Cardiac muscle cell (in vitro differentiated cells and primary cell): ENCODE data around the gene CCDC183. TPM values are rescaled to one million over a fixed set of nuclear protein-coding genes. Genes with fewer than 3 reads are reported as not detected.
"Not testable (repeated sequence)": the region's sequence is repeated elsewhere in the genome, so short reads cannot be mapped to it uniquely, and the experiment has no call there.

Experiments
- DNase-seq, 2 donors: peaks; one replicate each; pipeline versions ENCODE4 v3.0.0 to v3.0.0-alpha.2; 2010 to 2017; ENCODE audit warnings: low read depth in 1 of 2, low spot score in 1 of 2
- H3K27ac ChIP-seq: fragments of 200-600 bp; sonication (generic); 2 replicates; pipeline ENCODE4 v1.5.1; 2016
- H3K27me3 ChIP-seq: fragments of 200-600 bp; sonication (generic); 2 replicates; pipeline ENCODE4 v1.6.0; 2016; ENCODE audit warnings: control low read depth
- H3K36me3 ChIP-seq: fragments of 200-600 bp; sonication (generic); 2 replicates; pipeline ENCODE4 v1.5.1; 2016; ENCODE audit warnings: control low read depth
- H3K4me1 ChIP-seq: fragments of 200-600 bp; sonication (generic); 2 replicates; pipeline ENCODE4 v1.8.1; 2017; ENCODE audit warnings: low read depth, mild to moderate bottlenecking, mixed run types
- H3K4me3 ChIP-seq: fragments of 200-600 bp; sonication (generic); 2 replicates; pipeline ENCODE4 v1.5.1; 2016; ENCODE audit warnings: mild to moderate bottlenecking
- H3K9me3 ChIP-seq: fragments of 200-600 bp; sonication (generic); 2 replicates; pipeline ENCODE4 v1.5.1; 2017; ENCODE audit warnings: low read depth, mild to moderate bottlenecking, control low read depth
- polyA plus RNA-seq: library from polyadenylated mRNA; unstranded; fragments of >200 nt; fragmentation: Nextera tagmentation; extraction: Ambion mirVana; gene quantifications from 2 replicates; pipeline ENCODE4 v1.2.1, GENCODE V29; 2016
- total RNA-seq: library from RNA; depleted of rRNA; stranded (reverse); fragments of >200 nt; gene quantifications from 2 replicates; pipeline ENCODE4 v1.2.3, GENCODE V29; 2016
- TF ChIP-seq, protein P1 (sequence below): IDR thresholded peaks from 2 replicates; pipeline ENCODE4 v1.5.1; 2012; ENCODE audit warnings: low read depth, mild to moderate bottlenecking, low read length

The CCDC183 gene
- total and polyA plus RNA-seq, 2 experiments from 2014 or later: 43.1 to 49.3 TPM

GRCh38 chr9:136784249-136784996, 11.7 kb upstream of the CCDC183 start:
- peak overlapping the region; percentile 90 for H3K27ac ChIP-seq
- TF ChIP-seq, protein P1, sequence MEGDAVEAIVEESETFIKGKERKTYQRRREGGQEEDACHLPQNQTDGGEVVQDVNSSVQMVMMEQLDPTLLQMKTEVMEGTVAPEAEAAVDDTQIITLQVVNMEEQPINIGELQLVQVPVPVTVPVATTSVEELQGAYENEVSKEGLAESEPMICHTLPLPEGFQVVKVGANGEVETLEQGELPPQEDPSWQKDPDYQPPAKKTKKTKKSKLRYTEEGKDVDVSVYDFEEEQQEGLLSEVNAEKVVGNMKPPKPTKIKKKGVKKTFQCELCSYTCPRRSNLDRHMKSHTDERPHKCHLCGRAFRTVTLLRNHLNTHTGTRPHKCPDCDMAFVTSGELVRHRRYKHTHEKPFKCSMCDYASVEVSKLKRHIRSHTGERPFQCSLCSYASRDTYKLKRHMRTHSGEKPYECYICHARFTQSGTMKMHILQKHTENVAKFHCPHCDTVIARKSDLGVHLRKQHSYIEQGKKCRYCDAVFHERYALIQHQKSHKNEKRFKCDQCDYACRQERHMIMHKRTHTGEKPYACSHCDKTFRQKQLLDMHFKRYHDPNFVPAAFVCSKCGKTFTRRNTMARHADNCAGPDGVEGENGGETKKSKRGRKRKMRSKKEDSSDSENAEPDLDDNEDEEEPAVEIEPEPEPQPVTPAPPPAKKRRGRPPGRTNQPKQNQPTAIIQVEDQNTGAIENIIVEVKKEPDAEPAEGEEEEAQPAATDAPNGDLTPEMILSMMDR: peak; percentile 19
- no peak overlapping the region for H3K4me3 ChIP-seq
- no peaks in the 10 kb centered on the region for H3K36me3 ChIP-seq
- H3K9me3 ChIP-seq: no peaks in the 10 kb centered on the region
- H3K4me1 ChIP-seq: peaks cover 42% of the 10 kb centered on the region
- DNase-seq: peak; percentile 46 to 53
- H3K27me3 ChIP-seq: no peaks in the 10 kb centered on the region

GRCh38 chr9:136784997-136785361, 11.2 kb upstream of the CCDC183 start:
- H3K36me3 ChIP-seq: no peaks in the 10 kb centered on the region
- H3K9me3 ChIP-seq: no peaks in the 10 kb centered on the region
- peak in 1 of 2 donors; percentile 32 for DNase-seq
- peak overlapping the region; percentile 90 for H3K27ac ChIP-seq
- no peak overlapping the region for H3K4me3 ChIP-seq
- no peaks in the 10 kb centered on the region for H3K27me3 ChIP-seq
- TF ChIP-seq, protein P1: no peak
- peaks cover 47% of the 10 kb centered on the region for H3K4me1 ChIP-seq

DNA sequence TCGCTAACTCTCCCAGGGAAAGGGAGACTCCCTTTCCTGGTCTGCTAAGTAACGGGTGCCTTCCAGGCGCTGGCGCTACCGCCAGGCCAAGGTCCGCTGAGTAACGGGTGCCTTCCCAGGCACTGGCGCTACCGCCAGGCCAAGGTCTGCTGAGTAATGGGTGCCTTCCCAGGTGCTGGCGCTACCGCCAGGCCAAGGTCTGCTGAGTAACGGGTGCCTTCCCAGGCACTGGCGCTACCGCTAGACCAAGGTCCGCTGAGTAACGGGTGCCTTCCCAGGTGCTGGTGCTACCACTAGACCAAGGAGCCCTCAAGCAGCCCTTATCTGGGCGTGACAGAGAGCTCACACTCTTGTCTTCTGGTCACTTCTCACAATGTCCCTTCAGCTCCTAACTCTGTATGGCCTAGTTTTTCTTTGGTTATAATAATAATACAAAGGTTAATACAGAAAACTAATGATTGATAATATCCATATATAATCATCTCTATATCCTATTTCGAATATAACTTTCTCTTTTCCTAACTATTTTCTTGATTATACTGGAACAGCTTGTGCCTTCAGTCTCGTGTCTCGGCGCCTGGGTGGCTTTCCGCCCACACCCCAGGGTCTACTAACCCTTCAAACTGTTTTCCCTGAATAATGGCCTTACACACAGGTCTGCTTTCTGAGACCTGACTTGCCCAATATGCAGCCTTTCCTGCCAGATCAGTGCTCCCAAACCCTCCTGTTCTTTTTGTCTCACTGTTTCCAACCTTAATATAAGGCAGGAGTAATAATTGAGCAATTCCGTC, 10.4 kb upstream of the CCDC183 start:
- not testable (repeated sequence) for DNase-seq, H3K9me3 ChIP-seq, H3K27me3 ChIP-seq, H3K36me3 ChIP-seq, H3K4me3 ChIP-seq
- peaks cover 53% of the 10 kb centered on the region for H3K4me1 ChIP-seq
- H3K27ac ChIP-seq: peak overlapping the region; percentile 90

- H3K4me1 ChIP-seq: peaks cover 53% of the 10 kb centered on the region
- TF ChIP-seq, protein P1: no peak
- H3K9me3 ChIP-seq: no peaks in the 10 kb centered on the region
- no peak overlapping the region for H3K4me3 ChIP-seq
- no peaks in the 10 kb centered on the region for H3K27me3 ChIP-seq
- DNase-seq: no peak
- no peaks in the 10 kb centered on the region for H3K36me3 ChIP-seq
- H3K27ac ChIP-seq: peak overlapping the region; percentile 90
Measured at GRCh38 chr9:136786451-136786850, 9.7 kb upstream of the CCDC183 start.

DNA sequence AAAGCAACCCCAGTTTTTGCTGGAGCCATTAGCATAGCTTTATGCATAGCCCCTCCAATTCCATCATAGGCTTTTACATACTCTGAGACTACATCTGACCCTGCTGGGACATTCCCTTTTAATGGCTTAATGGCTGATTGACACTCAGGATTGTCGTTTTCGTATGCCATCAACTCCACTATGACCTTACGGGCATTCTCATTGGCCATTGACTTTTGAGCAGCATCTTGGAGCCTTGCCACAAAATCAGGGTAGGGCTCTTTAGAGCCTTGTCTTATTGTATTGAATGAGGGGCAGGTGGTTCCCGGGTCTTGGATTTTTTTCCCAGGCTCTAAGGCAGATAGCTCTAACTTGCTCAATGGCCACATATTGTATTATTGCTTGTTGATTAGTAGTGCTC, 9.2 kb upstream of the CCDC183 start:
- not testable (repeated sequence) for H3K27me3 ChIP-seq, DNase-seq, H3K4me3 ChIP-seq, H3K27ac ChIP-seq, H3K36me3 ChIP-seq, H3K9me3 ChIP-seq
- H3K4me1 ChIP-seq: peaks cover 54% of the 10 kb centered on the region

DNA sequence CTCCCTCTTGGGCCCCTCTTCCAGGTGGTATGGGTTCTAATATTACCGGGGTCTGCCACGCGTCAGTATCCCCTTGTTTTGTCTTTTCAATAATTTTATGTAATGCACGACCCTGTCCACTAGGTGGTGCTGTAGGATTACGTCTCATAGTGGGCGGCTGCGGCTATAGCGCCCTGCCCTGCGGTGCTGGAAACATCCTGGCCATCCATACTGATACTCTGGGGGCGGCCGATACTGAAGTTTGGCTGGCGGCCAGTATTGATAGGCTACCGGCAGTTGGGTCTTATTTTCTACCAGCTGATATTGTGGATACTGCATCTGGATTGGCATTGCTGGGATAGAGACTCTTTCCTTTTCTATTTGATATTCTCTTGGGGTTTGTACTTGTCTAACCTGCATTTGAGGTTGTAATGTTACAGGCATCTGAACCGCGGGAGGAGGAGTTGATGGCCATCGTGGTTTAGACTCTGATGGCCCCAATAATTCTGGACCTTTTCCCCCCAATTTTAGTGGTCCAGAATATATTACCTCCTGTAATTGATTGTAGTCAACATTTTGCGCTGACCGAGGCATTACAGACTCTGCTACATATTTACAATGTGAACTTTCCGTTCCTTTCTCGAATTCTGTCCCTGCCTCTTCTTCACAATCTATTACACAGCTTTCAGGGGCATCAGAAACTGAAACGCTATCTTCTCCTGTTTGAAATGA, 8.3 kb upstream of the CCDC183 start:
- TF ChIP-seq, protein P1: peak; percentile 65
- peaks cover 59% of the 10 kb centered on the region for H3K4me1 ChIP-seq
- H3K4me3 ChIP-seq: no peak overlapping the region
- no peaks in the 10 kb centered on the region for H3K27me3 ChIP-seq
- H3K27ac ChIP-seq: peak overlapping the region; percentile 97
- DNase-seq: peak; percentile 69 to 86
- no peaks in the 10 kb centered on the region for H3K9me3 ChIP-seq
- no peaks in the 10 kb centered on the region for H3K36me3 ChIP-seq

GRCh38 chr9:136788644-136789522, 7.3 kb upstream of the CCDC183 start:
- H3K36me3 ChIP-seq, H3K4me3 ChIP-seq, H3K27me3 ChIP-seq, H3K9me3 ChIP-seq: not testable (repeated sequence)
- peak; percentile 19 to 45 for DNase-seq
- Histone ChIP-seq H3K27ac (peak overlapping the region; percentile 97), H3K4me1 (peaks cover 63% of the 10 kb centered on the region)
